Measurements from ENCODE around the gene PIK3AP1. TPM values are rescaled to one million over a fixed set of nuclear protein-coding genes. Genes with fewer than 3 reads are reported as not detected.

Gene PIK3AP1
- total RNA-seq, 1 experiment from 2014 or later, result 1.7 TPM

GRCh38 chr10:96767611-96768010 is 47.3 kb upstream of the PIK3AP1 start:
- Histone ChIP-seq H3K56ac (ENCODE audit: insufficient read length, low read depth, low read length) (no peak overlapping the region), H3K27me3 (ENCODE audit: insufficient read depth, low read length) (no peaks in the 10 kb centered on the region), H3K23me2 (ENCODE audit: insufficient read length, low read depth, low read length, poor library complexity, severe bottlenecking) (no peaks in the 10 kb centered on the region), H2BK120ac (ENCODE audit: low read depth, low read length, poor library complexity, severe bottlenecking) (no peak overlapping the region), H3K79me2 (ENCODE audit: insufficient read depth, low read length) (no peaks in the 10 kb centered on the region), H4K91ac (ENCODE audit: insufficient read length, low read depth, low read length) (no peak overlapping the region), H2BK20ac (ENCODE audit: low read depth, low read length, poor library complexity, severe bottlenecking) (no peak overlapping the region), H3K14ac (ENCODE audit: insufficient read depth, low read length) (no peak overlapping the region), H3K4ac (ENCODE audit: low read depth, low read length) (no peak overlapping the region), H3K9ac (ENCODE audit: extremely low read depth, insufficient read length, low read length) (no peak overlapping the region), H3T11ph (ENCODE audit: low read length) (no peak overlapping the region), H2AFZ (ENCODE audit: low read length) (no peak overlapping the region), H3K4me1 (ENCODE audit: insufficient read depth, low read length) (no peaks in the 10 kb centered on the region), H2BK15ac (ENCODE audit: low read depth, low read length) (no peak overlapping the region), H2AK5ac (ENCODE audit: insufficient read length, low read length) (no peak overlapping the region), H3K27ac (ENCODE audit: insufficient read length, low read depth, low read length) (no peak overlapping the region), H3K9me3 (ENCODE audit: control insufficient read depth, low read depth, low read length) (peaks cover 8% of the 10 kb centered on the region), H4K8ac (replicated peaks; ENCODE audit: insufficient read length, low read depth, low read length) (no peak overlapping the region), H2BK12ac (ENCODE audit: insufficient read length, low read depth, low read length) (no peak overlapping the region), H2BK5ac (ENCODE audit: insufficient read length, low read length) (no peak overlapping the region), H4K5ac (ENCODE audit: insufficient read length, low read depth, low read length) (no peak overlapping the region), H3K23ac (ENCODE audit: insufficient read length, low read depth, low read length) (no peak overlapping the region), H3K79me1 (ENCODE audit: insufficient read depth, low read depth, low read length, poor library complexity, severe bottlenecking) (no peaks in the 10 kb centered on the region), H3K18ac (ENCODE audit: insufficient read length, low read depth, low read length) (no peak overlapping the region), H4K20me1 (ENCODE audit: control insufficient read depth, insufficient read depth, insufficient read length) (no peaks in the 10 kb centered on the region), H3K4me2 (ENCODE audit: insufficient read depth, insufficient read length, low read length) (no peak overlapping the region)
- Mint-ChIP-seq H3K4me1 (peaks cover 0 to 3% of the 10 kb centered on the region in 2 experiments; a peak in 1 of 4 replicates), H3K36me3 (ENCODE audit: insufficient read depth in 1 of 3, low read depth in 3 of 3) (peaks cover 12 to 27% (median 19%) of the 10 kb centered on the region in 3 experiments), H3K4me3 (no peak overlapping the region), H3K9me3 (peaks cover 32% of the 10 kb centered on the region in 2 experiments), H3K27me3 (ENCODE audit: low read depth) (no peaks in the 10 kb centered on the region; the same call in 1 of the 2 replicates), H3K27ac (no peak overlapping the region)
- no CpG with 5 or more reads among the region's 2 CpGs for WGBS (ENCODE audit: extremely low coverage, insufficient read length, low lambda C conversion rate)
- TF ChIP-seq CTCF (conservative IDR thresholded peaks at IDR 0.05), result no peak
- DNase-seq, result no peak

Measured in H9 (cell line).